ENCODE data around the gene CDKL2.

DNA sequence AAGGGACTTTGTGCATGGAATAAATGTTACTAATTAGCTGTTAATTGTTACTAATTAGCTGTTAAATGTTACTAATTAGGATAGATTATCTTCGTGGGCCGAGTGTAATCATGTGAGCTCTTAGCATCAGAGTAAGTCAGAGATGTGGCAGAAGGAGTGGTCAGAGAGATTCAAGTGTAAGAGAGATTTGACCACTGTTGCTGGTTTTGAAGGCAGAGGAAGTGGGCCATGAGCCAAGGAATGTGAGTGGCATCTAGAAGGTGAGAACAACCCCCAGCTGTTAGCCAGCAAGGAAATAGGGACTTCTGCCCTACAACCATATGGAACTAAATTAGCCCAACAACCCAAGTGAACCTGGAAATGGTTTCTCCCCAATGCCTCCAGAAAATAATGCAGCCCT, 46.3 kb downstream of the CDKL2 start:
- TF ChIP-seq, protein P1, sequence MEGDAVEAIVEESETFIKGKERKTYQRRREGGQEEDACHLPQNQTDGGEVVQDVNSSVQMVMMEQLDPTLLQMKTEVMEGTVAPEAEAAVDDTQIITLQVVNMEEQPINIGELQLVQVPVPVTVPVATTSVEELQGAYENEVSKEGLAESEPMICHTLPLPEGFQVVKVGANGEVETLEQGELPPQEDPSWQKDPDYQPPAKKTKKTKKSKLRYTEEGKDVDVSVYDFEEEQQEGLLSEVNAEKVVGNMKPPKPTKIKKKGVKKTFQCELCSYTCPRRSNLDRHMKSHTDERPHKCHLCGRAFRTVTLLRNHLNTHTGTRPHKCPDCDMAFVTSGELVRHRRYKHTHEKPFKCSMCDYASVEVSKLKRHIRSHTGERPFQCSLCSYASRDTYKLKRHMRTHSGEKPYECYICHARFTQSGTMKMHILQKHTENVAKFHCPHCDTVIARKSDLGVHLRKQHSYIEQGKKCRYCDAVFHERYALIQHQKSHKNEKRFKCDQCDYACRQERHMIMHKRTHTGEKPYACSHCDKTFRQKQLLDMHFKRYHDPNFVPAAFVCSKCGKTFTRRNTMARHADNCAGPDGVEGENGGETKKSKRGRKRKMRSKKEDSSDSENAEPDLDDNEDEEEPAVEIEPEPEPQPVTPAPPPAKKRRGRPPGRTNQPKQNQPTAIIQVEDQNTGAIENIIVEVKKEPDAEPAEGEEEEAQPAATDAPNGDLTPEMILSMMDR (IDR thresholded peaks at IDR 0.05; ENCODE audit: borderline replicate concordance, extremely low read depth, low read length, poor library complexity, severe bottlenecking) = no peak
- no peak for TF ChIP-seq EZH2 (IDR thresholded peaks at IDR 0.05; ENCODE audit: borderline replicate concordance, low read depth, low read length, severe bottlenecking)
